Activated CD4-positive, alpha-beta T cell treated with anti-CD3 and anti-CD28 coated beads, Interleukin-2, Interleukin-4, amounts not matched to agents 100 ng/mL and 50 ng/mL, durations not matched to agents 16 hours and 8 hours (primary cell): ENCODE data around the gene PRTFDC1.
A peak's percentile ranks its signal among the peaks of the same experiment; 100 is the strongest.
"Not testable (repeated sequence)": the region's sequence is repeated elsewhere in the genome, so short reads cannot be mapped to it uniquely, and the experiment has no call there.

Source experiments
- DNase-seq: peaks from one replicate; pipeline ENCODE4 v3.0.0-alpha.2; 2020; ENCODE audit warnings: low spot score

The PRTFDC1 gene

DNA sequence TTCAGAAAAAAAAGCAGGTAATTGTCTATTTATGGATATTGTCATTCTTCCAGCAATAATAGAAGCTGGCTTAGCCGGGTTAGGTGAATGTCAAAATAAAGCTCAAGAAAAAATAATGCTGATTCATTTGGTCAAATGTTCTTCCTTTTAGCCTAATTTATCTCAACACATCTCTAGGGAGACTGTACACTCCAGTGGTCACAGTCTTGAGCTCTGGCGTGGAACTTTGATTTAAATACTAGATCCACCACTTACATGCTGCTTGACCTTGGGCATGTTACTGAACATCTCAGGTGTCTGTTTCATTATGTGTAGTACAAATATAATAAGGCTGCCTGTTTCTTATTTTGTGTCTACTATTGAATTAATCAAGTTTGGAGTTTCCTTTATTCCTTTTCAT lies 22.0 kb downstream of the PRTFDC1 start:
- no peak for DNase-seq

GRCh38 chr10:24929904-24930303 lies 22.5 kb downstream of the PRTFDC1 start:
- DNase-seq: no peak

DNA sequence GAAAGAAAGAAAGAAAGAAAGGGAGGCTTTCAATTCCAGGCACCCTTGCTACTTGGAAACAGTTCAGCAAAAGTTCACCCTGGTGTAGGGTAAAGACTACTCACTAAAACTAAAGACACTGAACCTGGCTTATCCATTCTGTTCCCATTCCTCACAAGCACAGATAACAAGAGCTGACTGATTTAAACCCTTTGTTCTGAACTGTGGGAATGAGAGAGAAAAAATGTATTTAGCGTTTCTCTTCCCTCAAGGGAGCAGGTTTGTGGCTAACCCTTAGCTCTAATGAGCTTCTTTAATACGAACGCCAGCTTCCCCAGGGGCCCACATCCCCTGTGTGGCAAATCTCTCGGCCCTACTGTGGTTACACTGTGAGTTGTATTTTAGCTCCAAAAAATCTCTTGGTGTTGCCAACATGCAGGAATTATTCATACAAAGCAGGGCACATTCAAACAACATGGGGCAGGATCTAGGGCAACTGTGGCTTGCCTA lies 23.3 kb downstream of the PRTFDC1 start:
- no peak for DNase-seq

DNA sequence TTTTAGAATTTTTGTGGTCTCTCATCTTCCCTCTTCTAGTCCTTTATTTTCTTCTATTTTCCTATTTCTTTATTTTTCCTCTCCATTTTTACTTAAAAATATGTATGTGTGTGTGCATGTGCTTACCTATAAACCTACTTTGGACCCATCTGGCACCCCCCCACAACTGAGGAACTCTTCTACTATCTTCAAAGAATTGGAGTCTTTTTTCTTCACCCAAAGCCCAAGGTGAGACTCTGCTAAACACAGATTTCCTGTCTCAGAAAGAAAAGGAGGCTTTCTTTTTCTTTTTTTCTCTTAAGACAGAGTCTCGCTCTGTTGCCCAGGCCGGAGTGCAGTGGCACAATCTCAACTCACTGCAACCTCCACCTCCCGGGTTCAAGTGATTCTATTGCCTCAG lies 24.2 kb downstream of the PRTFDC1 start:
- DNase-seq: no peak

DNA sequence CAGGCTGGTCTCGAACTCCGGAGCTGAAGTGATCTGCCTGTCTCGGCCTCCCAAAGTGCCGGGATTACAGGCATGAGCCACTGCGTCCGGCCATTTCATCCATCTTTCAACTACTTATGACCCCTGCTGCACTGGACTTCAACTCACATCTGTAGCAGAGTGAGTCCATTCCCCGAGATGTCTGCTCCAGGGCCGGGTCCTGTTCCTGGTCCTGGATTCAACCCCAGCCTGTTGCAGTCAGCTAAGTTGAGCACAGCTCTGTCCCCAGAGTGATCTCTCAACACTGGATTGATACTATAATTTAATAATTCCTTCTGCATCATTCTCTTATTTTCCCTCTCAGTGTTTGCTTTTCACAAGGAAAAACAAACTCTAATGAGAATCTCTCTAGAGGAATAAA lies 25.8 kb downstream of the PRTFDC1 start:
- no peak for DNase-seq

GRCh38 chr10:24925799-24926198 lies 26.6 kb downstream of the PRTFDC1 start:
- no peak for DNase-seq

DNA sequence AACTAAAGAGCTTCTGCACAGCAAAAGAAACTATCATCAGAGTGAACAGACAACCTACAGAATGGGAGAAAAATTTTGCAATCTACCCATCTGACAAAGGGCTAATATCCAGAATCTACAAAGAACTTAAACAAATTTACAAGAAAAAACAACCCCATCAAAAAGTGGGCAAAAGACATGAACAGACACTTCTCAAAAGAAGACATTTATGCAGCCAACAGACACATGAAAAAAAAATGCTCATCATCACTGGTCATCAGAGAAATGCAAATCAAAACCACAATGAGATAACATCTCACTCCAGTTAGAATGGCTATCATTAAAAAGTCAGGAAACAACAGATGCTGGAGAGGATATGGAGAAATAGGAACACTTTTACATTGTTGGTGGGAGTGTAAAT lies 27.9 kb downstream of the PRTFDC1 start:
- DNase-seq: not testable (repeated sequence)

GRCh38 chr10:24922222-24922868 lies 30.1 kb downstream of the PRTFDC1 start:
- DNase-seq: not testable (repeated sequence)

DNA sequence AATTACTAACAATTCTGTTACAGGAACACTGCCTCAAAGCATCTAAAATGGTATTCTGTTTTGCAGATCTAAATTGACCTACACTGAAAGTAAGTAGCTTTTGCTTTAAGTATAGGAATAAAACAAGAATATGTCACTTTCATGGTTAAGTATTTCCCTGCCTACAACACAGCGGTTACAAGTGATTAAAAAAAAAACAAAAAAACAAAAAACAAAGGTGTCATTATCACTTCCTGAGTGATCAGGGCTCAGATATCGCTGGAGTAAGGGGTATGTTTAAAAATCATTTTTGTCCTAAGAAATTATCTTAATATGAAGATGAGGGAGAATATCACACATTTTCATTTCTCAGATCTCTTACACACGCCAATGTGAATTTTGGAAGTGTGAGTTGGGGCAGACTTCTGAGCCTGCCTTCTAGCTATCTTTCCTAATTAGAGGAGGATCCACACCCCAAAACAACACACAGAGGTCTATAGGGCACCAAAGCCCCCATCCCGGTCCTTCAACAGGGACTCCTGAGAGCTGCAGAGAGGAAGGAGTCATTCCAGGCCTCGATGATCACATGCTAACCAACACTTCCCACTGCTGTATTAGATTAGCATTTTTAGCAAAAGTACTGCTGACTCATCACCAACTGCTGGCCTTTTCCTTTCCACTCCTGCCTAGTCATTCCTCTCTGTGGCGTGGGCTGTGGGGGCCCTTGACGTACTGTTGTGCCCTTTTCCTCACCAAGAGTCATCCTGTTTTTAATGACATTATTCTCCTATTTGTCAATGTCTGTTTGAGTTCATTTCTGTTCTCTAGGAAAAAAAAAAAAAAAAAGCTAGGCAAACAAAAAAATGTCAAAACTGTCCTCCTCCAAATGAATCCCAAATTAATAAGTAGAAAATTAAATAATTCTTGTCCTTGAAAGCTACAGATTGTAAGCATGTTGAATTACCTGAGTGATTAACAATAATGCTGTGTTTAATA lies 31.2 kb downstream of the PRTFDC1 start:
- DNase-seq: peak; percentile 89

DNA sequence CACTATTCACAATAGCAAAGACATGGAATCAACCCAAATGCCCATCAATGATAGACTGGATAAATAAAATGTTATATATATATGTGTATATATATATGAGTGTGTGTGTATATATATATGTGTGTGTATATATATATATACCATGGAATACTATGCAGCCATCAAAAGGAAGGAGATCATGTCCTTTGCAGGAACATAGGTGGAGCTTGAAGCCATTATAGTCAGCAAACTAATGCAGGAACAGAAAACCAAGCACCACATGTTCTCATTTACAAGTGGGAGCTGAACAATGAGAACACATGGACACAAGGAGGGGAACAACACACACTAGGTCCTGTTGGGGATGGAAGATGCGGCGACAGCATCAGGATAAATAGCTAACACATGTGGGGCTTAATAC lies 32.2 kb downstream of the PRTFDC1 start:
- DNase-seq: not testable (repeated sequence)

DNA sequence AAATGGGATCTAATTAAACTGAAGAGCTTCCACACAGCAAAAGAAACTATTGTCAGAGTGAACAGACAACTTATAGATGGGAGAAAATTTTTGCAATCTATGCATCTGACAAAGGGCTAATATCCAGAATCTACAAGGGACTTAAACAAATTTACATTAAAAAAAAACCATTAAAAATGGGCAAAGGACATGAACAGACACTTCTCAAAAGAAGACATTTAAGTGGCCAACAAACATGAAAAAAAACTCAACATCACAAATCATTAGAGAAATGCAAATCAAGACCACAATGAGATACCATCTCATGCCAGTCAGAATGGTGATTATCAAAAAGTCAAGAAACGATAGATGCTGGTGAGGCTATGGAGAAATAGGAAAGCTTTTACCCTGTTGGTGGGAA lies 32.8 kb downstream of the PRTFDC1 start:
- not testable (repeated sequence) for DNase-seq

- no peak for DNase-seq
Observed at GRCh38 chr10:24917979-24918378, 34.4 kb downstream of the PRTFDC1 start.

DNA sequence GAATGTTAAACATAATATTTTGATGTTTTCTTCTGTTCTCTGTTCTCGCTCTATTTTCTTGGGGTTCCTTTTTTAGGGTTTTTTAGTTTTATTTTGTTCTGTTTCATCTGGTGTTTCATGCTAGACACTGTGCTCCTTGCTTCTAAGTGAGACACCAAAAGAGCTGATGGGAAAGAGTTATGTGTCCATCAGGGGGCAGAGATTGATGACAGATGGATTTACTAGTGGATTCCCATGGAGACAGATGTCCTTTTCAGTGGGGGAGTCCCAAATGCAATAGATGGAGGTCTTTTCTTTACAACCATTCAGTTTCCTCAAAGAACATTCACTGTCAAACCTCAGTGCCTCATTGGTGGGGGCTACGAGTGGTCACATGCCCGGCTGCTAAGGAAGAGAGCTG lies 34.9 kb downstream of the PRTFDC1 start:
- DNase-seq: no peak

DNA sequence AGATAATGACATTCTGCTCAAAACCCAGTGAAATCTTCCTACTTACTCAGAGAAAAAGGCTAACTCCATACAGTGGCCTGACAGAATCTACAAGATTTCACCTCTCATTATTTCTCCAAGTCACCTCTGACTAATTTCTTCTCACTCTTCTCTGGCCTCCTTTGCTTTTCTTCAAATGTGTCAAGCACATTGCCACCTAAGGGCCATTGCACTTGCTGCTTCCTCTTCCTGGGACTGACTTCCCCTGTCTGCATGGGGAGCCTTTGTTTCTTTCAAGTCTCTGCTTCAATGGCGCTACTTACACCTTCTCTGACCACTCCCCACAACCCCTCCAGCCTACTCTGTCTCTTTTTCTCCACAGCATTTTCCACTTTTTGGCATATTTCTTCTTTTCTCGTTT lies 36.0 kb downstream of the PRTFDC1 start:
- DNase-seq: peak; percentile 23

GRCh38 chr10:24915304-24915703 lies 37.1 kb downstream of the PRTFDC1 start:
- no peak for DNase-seq

DNA sequence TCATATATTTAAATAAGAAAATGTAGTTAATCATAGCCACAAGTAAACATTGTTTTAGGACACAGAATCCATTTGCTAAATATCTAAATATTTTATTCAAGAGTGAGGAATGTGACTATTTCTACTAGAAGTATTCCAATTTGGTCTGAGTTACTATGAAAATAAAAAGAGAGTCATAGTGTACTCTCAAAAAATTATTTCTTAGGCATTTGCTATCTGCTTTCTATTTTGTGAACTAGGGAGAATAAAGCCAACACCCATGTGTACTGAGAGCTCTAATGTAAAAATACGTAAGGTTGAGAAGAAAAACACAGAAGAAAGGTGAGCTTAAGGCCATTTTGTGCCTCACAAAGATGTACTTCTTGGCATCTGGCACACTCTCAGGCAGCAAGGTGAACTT lies 38.3 kb downstream of the PRTFDC1 start:
- no peak for DNase-seq

DNA sequence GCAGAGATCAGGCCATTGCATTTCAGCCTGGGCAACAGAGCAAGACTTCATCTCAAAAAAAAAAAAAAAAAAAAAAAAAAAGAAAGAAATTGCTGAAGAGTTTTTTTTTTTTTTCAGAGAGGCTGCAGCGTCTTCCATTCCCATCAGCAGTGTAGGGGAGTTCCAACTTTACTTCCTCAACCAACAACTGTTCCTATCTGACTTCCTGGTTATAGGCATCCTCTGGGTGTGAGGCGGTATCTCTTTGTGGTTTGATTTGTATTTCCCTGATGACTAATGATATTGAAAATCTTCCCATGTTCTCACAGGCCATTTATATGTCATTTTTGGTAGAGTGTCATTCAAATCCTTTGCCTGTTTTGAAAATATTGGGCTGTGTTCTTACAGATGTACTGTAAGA lies 40.2 kb downstream of the PRTFDC1 start:
- DNase-seq: no peak

DNA sequence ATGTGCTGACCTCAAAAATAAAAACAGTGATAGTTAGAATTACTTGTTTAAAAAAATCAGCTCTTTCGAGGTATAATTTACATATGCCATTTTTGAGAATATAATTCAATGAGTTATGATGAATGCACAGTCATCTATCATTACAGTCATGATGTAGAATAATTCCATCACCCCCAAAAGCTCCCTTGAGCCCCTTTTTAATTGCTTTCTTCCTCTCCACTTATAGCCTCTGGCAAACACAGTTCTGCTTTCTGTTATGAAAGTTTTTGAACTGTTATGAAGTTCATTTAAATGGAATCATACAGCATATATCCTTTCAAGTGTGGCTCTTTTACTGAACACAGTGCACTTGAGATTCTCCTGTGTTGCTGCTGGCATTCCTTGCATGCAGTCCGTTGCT lies 41.4 kb downstream of the PRTFDC1 start:
- DNase-seq: no peak

- DNase-seq: no peak
Observed at GRCh38 chr10:24910574-24910973, 41.8 kb downstream of the PRTFDC1 start.

GRCh38 chr10:24908793-24909423 lies 43.5 kb downstream of the PRTFDC1 start:
- no peak for DNase-seq

GRCh38 chr10:24907956-24908355 lies 44.5 kb downstream of the PRTFDC1 start:
- no peak for DNase-seq

DNA sequence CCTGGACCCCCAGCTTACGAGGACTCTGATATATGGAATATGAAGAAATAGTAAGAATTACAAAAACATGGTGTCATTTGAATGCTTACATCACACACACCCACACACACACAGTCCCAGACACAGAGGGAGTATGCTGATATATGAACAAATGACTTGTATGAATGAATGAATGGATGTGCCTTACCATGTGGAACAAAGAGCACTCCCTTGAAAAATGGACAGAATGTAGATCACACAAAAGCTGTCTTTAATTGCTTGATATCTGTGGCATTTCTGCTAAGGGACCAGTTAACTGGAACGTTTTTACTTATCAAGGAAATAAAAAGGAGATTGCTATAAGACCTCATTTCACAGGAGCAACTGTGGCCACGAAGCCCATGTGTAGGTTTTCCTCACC lies 46.0 kb downstream of the PRTFDC1 start:
- no peak for DNase-seq

DNA sequence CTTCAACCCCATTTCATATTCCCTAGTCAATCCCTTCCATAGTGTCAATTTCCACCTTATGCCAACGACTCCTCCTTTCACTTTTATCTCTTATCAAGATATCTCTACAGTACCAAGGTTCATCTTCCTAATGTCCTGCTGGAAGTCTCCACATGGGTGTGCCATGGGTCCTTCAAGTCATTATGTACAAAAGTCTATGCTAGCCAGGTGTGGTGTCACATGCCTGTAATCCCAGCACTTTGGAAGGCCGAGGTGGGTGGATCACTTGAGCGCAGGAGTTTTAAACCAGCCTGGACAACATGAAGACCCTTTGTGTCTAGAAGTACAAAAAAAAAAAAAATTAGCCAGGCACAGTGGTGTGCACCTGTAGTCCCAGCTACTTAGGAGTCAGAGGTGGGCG lies 47.6 kb downstream of the PRTFDC1 start:
- DNase-seq: no peak
